ENCODE results near the gene TTLL5. TPM values are rescaled to one million over a fixed set of nuclear protein-coding genes. Genes with fewer than 3 reads are reported as not detected.

Gene TTLL5
- polyA plus RNA-seq, 2 of the 4 experiments (the other 2 are of a cell fraction) = 18.8 to 23.7 TPM

DNA sequence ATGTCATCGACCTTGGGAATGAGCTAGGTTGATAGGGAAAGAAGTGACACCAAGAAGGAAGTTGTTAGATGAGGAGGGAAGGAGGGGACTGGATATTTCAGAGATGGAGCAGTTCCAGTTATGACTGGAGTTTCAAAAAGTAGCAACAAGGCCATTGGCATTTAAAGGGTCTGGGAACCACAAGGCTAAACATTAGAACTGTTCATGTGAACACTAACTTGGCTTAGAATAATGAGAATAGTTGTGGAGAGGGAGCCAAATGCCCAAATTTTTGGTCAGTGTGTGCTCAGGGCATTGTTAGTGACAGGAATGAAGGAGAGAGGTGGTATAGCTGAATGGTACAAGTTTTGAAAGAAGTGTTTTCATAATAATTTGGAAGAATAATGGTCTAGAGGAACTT lies 341.3 kb downstream of the TTLL5 start (continued):
- TF ChIP-seq BHLHE40 (IDR thresholded peaks at IDR 0.05; ENCODE audit: low read depth, low read length) = no peak
- TF ChIP-seq HEYL (CRISPR knock-in tag; IDR thresholded peaks at IDR 0.05) = no peak
- no peak for TF ChIP-seq JUN (IDR thresholded peaks at IDR 0.05)

Other genes starting within 250 kb of the TTLL5 start
- gene JDP2, start 233.2 kb upstream of the TTLL5 start, polyA plus RNA-seq (2011; rRNA removed) = 17.2 and 31.2 TPM in 2 replicates
- gene JDP2, start 233.2 kb upstream of the TTLL5 start, polyA plus RNA-seq (2017; fragmentation: RNase III; extraction: RNeasy Plus Mini Kit Qiagen cat#74134 plus additional on column Dnase treatment) = 22.4 to 25.4 TPM (median 23.2 TPM) in 3 replicates
- not detected in 2 replicates for gene BATF, start 138.8 kb upstream of the TTLL5 start, polyA plus RNA-seq (2011; rRNA removed)
- gene BATF, start 138.8 kb upstream of the TTLL5 start, polyA plus RNA-seq (2017; fragmentation: RNase III; extraction: RNeasy Plus Mini Kit Qiagen cat#74134 plus additional on column Dnase treatment) = not detected in 3 replicates
- 3.8 and 4.7 TPM in 2 replicates for gene FLVCR2, start 82.6 kb upstream of the TTLL5 start, polyA plus RNA-seq (2011; rRNA removed)
- 3.1 to 3.9 TPM (median 3.6 TPM) in 3 replicates for gene FLVCR2, start 82.6 kb upstream of the TTLL5 start, polyA plus RNA-seq (2017; fragmentation: RNase III; extraction: RNeasy Plus Mini Kit Qiagen cat#74134 plus additional on column Dnase treatment)
- gene ERG28, start 370 bp upstream of the TTLL5 start, polyA plus RNA-seq (2011; rRNA removed) = 22.3 and 23.4 TPM in 2 replicates
- 14.0 to 19.1 TPM (median 18.8 TPM) in 3 replicates for gene ERG28, start 370 bp upstream of the TTLL5 start, polyA plus RNA-seq (2017; fragmentation: RNase III; extraction: RNeasy Plus Mini Kit Qiagen cat#74134 plus additional on column Dnase treatment)

Measured in A549 (cell line).